NOMO-1 treated with DMSO at 0.1 percent for 48 hours (cell line): ENCODE measurements around the gene ZNF761.
"Not testable (repeated sequence)": the region's sequence is repeated elsewhere in the genome, so short reads cannot be mapped to it uniquely, and the experiment has no call there.

ENCODE experiments used
- DNase-seq: peaks from one replicate; lab custom pipeline; 2025; ENCODE audit not compliant: unreplicated experiment; lab: John Stamatoyannopoulos, UW

ZNF761 gene

GRCh38 chr19:53455828-53456227 lies 24.0 kb downstream of the ZNF761 start:
- DNase-seq, result no peak

GRCh38 chr19:53460131-53460721 lies 28.4 kb downstream of the ZNF761 start:
- DNase-seq, result not testable (repeated sequence)

DNA sequence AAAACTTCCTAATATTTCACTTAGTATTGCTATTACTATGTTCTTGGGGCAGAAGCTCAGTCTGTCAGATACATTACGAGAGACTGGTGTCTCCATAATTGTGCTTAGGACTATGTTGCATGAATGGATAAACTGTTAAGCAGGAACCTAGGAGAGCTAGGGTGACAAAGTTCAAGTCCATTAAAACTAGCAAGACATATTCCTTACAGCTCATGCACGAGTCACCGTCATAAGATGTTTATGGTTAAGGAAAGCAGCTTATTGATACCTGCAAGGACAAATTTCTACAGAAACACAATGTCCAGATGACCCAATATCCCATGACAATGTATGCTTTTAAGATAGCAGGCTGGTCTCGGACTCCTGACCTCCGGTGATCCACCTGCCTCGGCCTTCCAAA lies 30.1 kb downstream of the ZNF761 start:
- no peak for DNase-seq

GRCh38 chr19:53462861-53463260 lies 31.1 kb downstream of the ZNF761 start:
- no peak for DNase-seq

DNA sequence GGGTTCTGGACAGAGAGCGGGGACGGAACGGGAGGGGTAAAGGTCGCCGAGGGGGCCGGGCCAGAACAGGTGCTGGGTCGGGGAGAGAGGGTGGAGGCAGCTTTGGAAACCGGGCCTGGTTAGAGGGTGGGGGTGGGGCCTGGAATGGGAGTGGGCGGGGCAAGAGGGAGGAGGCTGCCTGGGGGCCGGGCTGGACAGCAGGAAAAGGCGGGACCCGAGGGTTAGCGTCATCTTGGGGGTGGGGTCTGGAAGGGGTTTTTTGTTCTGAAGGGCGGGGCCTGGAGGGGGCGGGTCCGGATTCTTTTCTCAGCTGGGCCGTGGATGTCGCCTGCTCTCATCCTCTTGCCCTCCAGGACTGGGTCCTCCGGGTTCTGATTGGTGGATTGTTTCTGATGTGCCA lies 31.5 kb downstream of the ZNF761 start:
- no peak for DNase-seq

- no peak for DNase-seq
Measured at GRCh38 chr19:53466726-53467484, 35.1 kb downstream of the ZNF761 start.

GRCh38 chr19:53467485-53468262 lies 35.9 kb downstream of the ZNF761 start, which contains the start of gene ZNF813:
Gene ZNF813 (plus strand): TSS chr19:53467733. CDS start chr19:53483823, 16,090 bp downstream.
- peak; percentile 72 for DNase-seq

GRCh38 chr19:53468628-53469027 lies 36.8 kb downstream of the ZNF761 start:
- DNase-seq, result not testable (repeated sequence)

GRCh38 chr19:53471916-53472315 lies 40.1 kb downstream of the ZNF761 start:
- no peak for DNase-seq

- DNase-seq, result not testable (repeated sequence)
Measured at GRCh38 chr19:53474832-53475231, 43.0 kb downstream of the ZNF761 start.

- DNase-seq, result not testable (repeated sequence)
Measured at GRCh38 chr19:53475470-53475869, 43.7 kb downstream of the ZNF761 start.

- not testable (repeated sequence) for DNase-seq
Measured at GRCh38 chr19:53483751-53484150, 52.0 kb downstream of the ZNF761 start.

DNA sequence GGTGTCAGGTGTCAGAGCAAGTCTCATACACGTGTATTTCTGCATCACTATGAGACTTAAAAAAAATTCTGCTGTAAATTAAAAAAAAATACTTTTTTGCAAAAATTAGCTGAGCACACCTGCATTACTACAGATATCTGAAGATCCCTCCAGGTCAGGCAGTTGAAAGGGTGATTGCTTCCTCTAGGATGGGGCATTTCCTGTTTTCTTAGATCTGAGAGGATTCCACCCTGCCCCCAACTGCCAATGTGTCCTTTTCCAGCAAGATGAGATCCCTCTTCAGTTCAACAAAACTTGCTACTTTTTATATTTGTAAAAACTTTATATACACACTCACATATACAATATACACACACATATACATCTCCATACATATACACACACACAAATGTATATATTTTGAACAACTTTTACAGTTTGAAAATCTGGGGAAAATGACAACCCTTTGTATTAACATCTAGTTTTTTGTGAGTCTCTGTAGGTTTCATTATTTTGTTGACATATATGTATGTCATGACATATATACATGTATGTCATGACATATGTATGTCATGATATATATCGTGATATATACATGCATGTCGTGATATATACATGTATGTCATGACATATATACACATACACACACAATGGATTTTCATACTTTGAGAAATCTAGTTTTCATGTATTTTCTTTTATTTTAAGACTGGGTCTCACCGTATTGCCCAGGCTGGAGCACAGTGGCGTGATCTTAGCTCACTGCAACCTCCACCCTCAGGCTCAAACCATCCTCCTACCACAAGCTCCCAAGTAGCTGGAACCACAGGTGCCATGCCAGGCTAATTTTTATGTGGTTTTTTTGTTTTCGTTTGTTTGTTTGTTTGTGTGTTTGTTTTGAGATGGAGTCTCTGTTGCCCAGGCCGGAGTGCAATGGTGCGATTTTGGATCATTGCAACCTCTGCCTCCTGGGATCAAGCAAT lies 53.5 kb downstream of the ZNF761 start:
- DNase-seq, result no peak

DNA sequence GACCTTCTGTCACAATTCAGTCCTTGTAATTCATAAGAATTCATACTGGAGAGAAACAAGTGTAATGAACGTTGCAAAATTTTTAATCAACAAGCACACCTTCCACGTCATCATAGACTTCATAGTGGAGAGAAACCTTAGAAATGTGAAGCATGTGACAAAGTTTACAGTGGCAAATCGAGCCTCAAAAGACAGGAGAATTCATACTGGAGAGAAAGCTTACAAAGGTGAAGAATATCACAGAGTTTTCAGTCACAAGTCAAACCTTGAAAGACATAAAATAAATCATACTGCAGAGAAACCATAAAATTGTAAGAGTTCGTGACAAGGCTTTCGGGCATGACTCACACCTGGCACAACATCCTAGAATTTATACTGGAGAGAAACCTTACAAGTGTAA lies 60.4 kb downstream of the ZNF761 start:
- DNase-seq, result no peak

DNA sequence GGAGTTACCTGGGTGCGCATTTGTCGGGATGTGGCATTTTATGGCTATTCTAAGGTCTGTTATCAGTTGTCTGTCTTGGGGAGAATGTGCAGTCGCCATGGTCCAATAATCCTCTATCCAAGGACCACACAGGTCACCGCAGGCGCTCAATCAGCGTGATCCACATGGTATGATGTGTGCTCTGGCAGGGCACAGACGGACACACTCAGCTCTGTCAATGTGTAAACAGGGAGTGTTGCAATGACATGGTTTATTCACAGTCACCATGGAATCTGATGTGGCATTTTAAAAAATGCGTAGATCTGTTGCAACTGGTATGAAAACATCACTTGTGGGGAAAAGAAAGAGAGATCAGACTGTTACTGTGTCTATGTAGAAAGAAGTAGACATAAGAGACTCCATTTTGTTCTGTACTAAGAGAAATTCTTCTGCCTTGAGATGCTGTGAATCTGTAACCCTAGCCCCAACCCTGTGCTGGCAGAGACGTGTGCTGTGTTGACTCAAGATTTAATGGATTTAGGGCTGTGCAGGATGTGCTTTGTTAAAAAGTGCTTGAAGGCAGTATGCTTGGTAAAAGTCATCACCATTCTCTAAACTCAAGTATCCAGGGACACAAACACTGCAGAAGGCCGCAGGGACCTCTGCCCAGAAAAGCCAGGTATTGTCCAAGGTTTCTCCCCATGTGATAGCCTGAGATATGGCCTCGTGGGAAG lies 65.7 kb downstream of the ZNF761 start:
- not testable (repeated sequence) for DNase-seq

DNA sequence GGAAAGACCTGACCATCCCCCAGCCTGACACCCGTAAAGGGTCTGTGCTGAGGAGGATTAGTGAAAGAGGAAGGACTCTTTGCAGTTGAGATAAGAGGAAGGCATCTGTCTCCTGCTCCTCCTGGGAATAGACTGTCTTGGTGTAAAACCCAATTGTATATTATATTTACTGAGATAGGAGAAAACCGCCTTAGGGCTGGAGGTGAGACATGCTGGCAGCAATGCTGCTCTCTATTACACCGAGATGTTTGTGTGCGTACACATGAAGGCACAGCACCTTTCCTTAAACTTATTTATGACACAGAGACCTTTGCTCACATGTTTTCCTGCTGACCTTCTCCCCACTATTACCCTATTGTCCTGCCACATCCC lies 66.2 kb downstream of the ZNF761 start:
- DNase-seq, result not testable (repeated sequence)

GRCh38 chr19:53503151-53503550 lies 71.4 kb downstream of the ZNF761 start:
- not testable (repeated sequence) for DNase-seq

DNA sequence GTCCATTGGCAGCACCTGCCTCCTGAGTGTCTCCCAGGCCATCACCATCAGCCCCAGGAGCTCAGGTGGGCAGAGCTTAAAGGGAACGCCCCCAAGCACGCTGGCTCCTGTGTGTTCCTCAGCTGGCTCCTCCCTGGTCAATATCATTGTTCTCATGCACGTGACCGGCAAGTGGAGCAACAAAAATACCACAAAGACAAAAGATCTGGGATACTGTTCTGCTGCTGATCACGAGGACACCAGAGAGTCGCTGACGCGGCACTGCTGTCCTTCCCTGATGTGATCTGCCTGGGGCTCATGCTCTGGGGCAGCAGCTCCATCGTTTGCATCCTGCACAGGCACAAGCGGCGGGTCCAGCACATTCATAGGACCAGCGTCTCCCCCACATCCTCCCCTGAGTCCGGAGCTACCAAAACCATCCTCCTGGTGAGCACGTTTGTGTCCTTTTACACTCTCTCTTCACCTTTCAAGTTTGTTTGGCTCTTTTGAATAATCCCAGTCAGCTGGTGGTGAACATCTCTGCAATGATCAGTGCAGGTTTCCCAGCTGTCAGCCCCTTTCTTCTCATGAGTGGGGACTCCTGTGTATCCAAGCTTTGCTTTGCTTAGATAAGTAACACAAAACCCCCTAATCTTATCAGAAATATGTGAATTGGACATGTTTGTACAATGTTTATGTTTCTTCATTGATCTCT lies 72.0 kb downstream of the ZNF761 start:
- DNase-seq, result not testable (repeated sequence)

- DNase-seq, result not testable (repeated sequence)
Measured at GRCh38 chr19:53504365-53504703, 72.5 kb downstream of the ZNF761 start.

DNA sequence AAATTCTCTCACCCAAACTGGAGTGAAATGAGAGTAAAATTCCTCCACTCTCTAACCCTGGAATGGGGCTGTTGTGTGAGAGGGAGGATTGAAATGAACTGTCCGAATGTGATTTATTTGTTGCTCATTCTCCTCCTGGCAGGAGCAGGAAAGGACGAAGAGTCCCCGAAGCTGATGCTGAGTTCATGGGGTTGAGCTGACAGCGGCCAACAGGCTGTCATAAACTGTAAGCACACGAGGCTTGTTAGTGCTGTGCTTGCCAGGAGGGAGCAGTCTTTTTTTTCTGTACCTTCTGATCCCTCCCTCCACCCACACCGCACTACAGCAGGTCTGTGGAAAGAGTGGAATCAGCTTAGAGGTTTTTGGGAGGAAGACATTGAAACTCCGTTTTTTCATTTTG lies 73.1 kb downstream of the ZNF761 start:
- DNase-seq, result no peak
